Natural killer cell (primary cell): Measurements from ENCODE around the gene BCL2L14. TPM values are rescaled to one million over a fixed set of nuclear protein-coding genes. Genes with fewer than 3 reads are reported as not detected.

Experiments used
- ATAC-seq, 3 donors: fragments of 150-1000 bp in 2 of 3; fragments of 200-7000 bp in 1 of 3; cut with Tn5 transposase; 1 replicate in 1 of 3; 2 replicates in 2 of 3; pipeline ENCODE4 v1.10.0; 2021; ENCODE audit warnings: mild to moderate bottlenecking in 2 of 3, moderate library complexity in 2 of 3
- DNase-seq, 2 donors: peaks; one replicate each; pipeline versions ENCODE4 v3.0.0 to v3.0.0-alpha.2; 2013 to 2021; ENCODE audit warnings: mixed read lengths in 1 of 2
- H3K27ac ChIP-seq: one replicate; pipeline ENCODE4 v1.5.1; 2013; ENCODE audit warnings: mild to moderate bottlenecking, low read length
- H3K27me3 ChIP-seq: one replicate; pipeline ENCODE4 v1.6.1; 2013; ENCODE audit warnings: low read length; ENCODE audit not compliant: control insufficient read depth, insufficient read depth
- H3K36me3 ChIP-seq: one replicate; pipeline ENCODE4 v1.6.1; 2013; ENCODE audit warnings: low read length; ENCODE audit not compliant: control insufficient read depth, insufficient read depth
- H3K4me1 ChIP-seq: one replicate; pipeline ENCODE4 v1.6.1; 2013; ENCODE audit warnings: low read length; ENCODE audit not compliant: control insufficient read depth, insufficient read depth
- H3K4me3 ChIP-seq: one replicate; pipeline ENCODE4 v1.5.1; 2013; ENCODE audit warnings: low read length
- H3K9me3 ChIP-seq: one replicate; pipeline ENCODE4 v1.6.1; 2013; ENCODE audit warnings: low read length; ENCODE audit not compliant: control insufficient read depth, insufficient read depth
- H3K27ac Mint-ChIP-seq, 2 donors: one replicate each; pipeline ENCODE4 v1.8.0; 2022; ENCODE audit warnings: mild to moderate bottlenecking in 2 of 2, mixed read lengths in 2 of 2, moderate library complexity in 1 of 2
- H3K27me3 Mint-ChIP-seq, 2 donors: one replicate each; pipeline ENCODE4 v1.8.0; 2022; ENCODE audit warnings: low read depth in 2 of 2, mixed read lengths in 2 of 2
- H3K36me3 Mint-ChIP-seq: one replicate; pipeline ENCODE4 v1.8.0; 2022; ENCODE audit warnings: mixed read lengths
- H3K4me1 Mint-ChIP-seq, 2 donors: one replicate each; pipeline ENCODE4 v1.8.0; 2022; ENCODE audit warnings: mixed read lengths in 2 of 2
- H3K4me3 Mint-ChIP-seq: one replicate; pipeline ENCODE4 v1.8.0; 2022; ENCODE audit warnings: mild to moderate bottlenecking, moderate library complexity, mixed read lengths
- H3K9me3 Mint-ChIP-seq, 2 donors: one replicate each; pipeline ENCODE4 v1.8.0; 2022; ENCODE audit warnings: mixed read lengths in 2 of 2
- WGBS: methylation state at CpG from one replicate; pipeline ENCODE4 v1.1.7; 2013; ENCODE audit warnings: missing lambda C conversion rate; ENCODE audit not compliant: insufficient coverage; 5-methylcytosine and 5-hydroxymethylcytosine counted together
- intact Hi-C: fragments of 100-400 bp; cut with micrococcal nuclease; formaldehyde crosslinking; loops from one replicate; pipeline ENCODE4 v1.14.2; 2022
- total RNA-seq, 4 donors: library from RNA; stranded (reverse); fragments of 120-200 nt in 1 of 4; gene quantifications; one replicate each; pipeline versions ENCODE4 v1.2.3 to v1.2.4, GENCODE V29; 2013 to 2022
- TF ChIP-seq, protein P1 (sequence below): fragments of 200-600 bp; IDR thresholded peaks from one replicate; pipeline ENCODE4 v1.8.0; 2022; ENCODE audit warnings: antibody characterized with exemption

BCL2L14 gene
- total RNA-seq, 3 donors from 2014 or later (not counting 1 experiment from before 2014, with no cell fraction given), result 0.49 TPM; not detected in 2

DNA sequence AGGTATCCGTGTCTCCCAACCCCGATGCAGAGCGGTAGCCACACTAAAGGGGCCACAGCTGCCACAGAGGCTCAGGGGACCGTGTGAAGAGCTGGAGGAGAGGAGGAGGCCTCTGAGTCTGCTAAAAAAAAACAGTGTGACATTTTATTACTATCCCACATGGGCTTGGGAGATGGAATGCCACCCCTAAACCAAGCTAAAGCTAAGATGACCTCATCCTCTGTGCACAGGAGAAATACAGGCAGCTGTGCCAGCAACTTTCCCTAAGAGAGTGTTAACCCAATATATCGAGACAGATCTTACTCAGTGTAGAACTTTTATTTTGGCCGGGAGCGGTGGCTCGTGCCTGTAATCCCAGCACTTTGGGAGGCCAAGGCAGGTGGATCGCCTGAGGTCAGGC, 18.0 kb downstream of the BCL2L14 start:
- Histone ChIP-seq H3K9me3 (no peaks in the 10 kb centered on the region), H3K36me3 (no peaks in the 10 kb centered on the region), H3K27ac (no peak overlapping the region), H3K4me3 (no peak overlapping the region), H3K4me1 (no peaks in the 10 kb centered on the region), H3K27me3 (no peaks in the 10 kb centered on the region)
- no peak overlapping the region for H3K27ac Mint-ChIP-seq
- no peak overlapping the region for H3K4me3 Mint-ChIP-seq
- peaks cover 17 to 34% of the 10 kb centered on the region in 2 donors for H3K27me3 Mint-ChIP-seq
- ATAC-seq, result no peak
- H3K4me1 Mint-ChIP-seq, result no peaks in the 10 kb centered on the region
- 93% methylated on average over 8 of the region's 9 CpGs for WGBS
- TF ChIP-seq, protein P1, sequence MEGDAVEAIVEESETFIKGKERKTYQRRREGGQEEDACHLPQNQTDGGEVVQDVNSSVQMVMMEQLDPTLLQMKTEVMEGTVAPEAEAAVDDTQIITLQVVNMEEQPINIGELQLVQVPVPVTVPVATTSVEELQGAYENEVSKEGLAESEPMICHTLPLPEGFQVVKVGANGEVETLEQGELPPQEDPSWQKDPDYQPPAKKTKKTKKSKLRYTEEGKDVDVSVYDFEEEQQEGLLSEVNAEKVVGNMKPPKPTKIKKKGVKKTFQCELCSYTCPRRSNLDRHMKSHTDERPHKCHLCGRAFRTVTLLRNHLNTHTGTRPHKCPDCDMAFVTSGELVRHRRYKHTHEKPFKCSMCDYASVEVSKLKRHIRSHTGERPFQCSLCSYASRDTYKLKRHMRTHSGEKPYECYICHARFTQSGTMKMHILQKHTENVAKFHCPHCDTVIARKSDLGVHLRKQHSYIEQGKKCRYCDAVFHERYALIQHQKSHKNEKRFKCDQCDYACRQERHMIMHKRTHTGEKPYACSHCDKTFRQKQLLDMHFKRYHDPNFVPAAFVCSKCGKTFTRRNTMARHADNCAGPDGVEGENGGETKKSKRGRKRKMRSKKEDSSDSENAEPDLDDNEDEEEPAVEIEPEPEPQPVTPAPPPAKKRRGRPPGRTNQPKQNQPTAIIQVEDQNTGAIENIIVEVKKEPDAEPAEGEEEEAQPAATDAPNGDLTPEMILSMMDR, result no peak
- H3K36me3 Mint-ChIP-seq, result no peaks in the 10 kb centered on the region
- H3K9me3 Mint-ChIP-seq, result no peaks in the 10 kb centered on the region
- no peak for DNase-seq
- intact Hi-C loops, result loop anchor here (10.0 kb wide), 1 partner anchor 246 kb away; no protein-coding TSS in a partner anchor

DNA sequence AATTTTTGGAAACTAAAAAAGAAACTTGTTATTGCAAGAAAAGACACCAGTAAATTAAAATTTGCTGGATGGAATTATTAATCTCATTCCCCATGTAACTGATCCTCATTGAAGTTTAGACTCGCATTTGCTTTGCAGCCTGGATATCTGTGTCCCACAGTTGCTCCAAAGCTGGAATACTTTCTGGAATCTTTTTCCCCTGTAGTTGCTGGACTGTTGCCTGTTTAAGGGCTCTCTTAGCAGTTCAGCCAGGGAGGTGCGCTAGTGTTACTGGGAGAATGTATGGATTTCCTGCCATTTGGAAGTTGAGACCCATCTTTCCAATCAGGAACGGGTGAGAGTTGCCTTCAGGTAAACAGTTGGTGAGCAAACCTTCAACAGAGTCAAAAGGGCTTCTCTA, 20.3 kb downstream of the BCL2L14 start:
- intact Hi-C loops, result no loop called here
- Mint-ChIP-seq H3K4me3 (no peak overlapping the region), H3K4me1 (no peaks in the 10 kb centered on the region), H3K9me3 (no peaks in the 10 kb centered on the region), H3K36me3 (no peaks in the 10 kb centered on the region), H3K27me3 (peaks cover 17 to 50% of the 10 kb centered on the region in 2 donors), H3K27ac (no peak overlapping the region)
- H3K27ac ChIP-seq, result no peak overlapping the region
- H3K4me3 ChIP-seq, result no peak overlapping the region
- H3K36me3 ChIP-seq, result no peaks in the 10 kb centered on the region
- H3K4me1 ChIP-seq, result no peaks in the 10 kb centered on the region
- ATAC-seq, result no peak
- no peak for DNase-seq
- TF ChIP-seq, protein P1, result no peak
- no peaks in the 10 kb centered on the region for H3K27me3 ChIP-seq
- no peaks in the 10 kb centered on the region for H3K9me3 ChIP-seq
- WGBS, result 85% methylated on average over 3 of the region's 3 CpGs

DNA sequence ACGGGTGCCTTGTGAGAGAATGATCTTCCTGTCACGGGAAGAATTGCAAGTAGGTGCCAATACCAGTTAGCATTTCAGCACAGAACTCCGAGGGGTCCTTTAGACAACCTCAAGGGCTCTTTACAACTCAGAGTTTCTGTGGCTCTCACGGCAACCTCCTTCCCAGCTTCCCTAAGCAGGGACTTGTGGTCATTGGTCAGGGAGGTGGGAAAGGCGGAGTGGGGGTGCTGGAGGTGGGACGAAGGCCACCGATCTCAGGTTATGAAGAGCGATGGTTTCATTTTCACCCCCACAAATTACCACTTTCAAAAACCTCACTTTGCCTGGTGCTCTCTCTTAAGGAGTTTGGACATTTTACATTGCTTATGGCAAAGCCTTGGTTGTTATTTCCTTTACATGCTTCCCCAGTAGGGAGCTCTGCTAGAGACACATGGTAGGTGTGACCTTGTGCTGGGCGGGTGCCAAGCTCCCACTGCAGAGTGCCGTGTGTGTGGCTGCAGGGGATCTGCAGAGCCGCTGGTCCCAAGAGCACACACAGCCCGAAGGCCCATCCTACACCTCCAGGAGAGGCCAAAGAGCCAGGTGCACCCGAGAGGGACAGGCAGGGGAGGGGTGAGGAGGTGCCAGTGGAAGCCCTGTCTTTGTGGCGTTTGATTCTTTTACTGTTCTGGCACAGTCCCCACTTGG, 21.4 kb downstream of the BCL2L14 start:
- Histone ChIP-seq H3K27me3 (no peaks in the 10 kb centered on the region), H3K9me3 (no peaks in the 10 kb centered on the region), H3K4me3 (no peak overlapping the region), H3K27ac (no peak overlapping the region), H3K36me3 (no peaks in the 10 kb centered on the region), H3K4me1 (no peaks in the 10 kb centered on the region)
- Mint-ChIP-seq H3K27ac (no peak overlapping the region), H3K27me3 (peaks cover 18 to 44% of the 10 kb centered on the region in 2 donors), H3K36me3 (no peaks in the 10 kb centered on the region), H3K4me3 (no peak overlapping the region), H3K9me3 (no peaks in the 10 kb centered on the region), H3K4me1 (no peaks in the 10 kb centered on the region)
- no peak for DNase-seq
- 86% methylated on average over 12 of the region's 14 CpGs for WGBS
- TF ChIP-seq, protein P1, result no peak
- intact Hi-C loops, result no loop called here
- ATAC-seq, result no peak

GRCh38 chr12:12094481-12094880, 23.7 kb downstream of the BCL2L14 start:
- intact Hi-C loops, result no loop called here
- TF ChIP-seq, protein P1, result no peak
- Histone ChIP-seq H3K36me3 (no peaks in the 10 kb centered on the region), H3K27me3 (no peaks in the 10 kb centered on the region), H3K27ac (no peak overlapping the region), H3K4me1 (no peaks in the 10 kb centered on the region), H3K9me3 (no peaks in the 10 kb centered on the region), H3K4me3 (no peak overlapping the region)
- DNase-seq, result no peak
- WGBS, result 93% methylated on average over 4 of the region's 4 CpGs
- no peaks in the 10 kb centered on the region for H3K36me3 Mint-ChIP-seq
- no peak overlapping the region for H3K4me3 Mint-ChIP-seq
- H3K9me3 Mint-ChIP-seq, result no peaks in the 10 kb centered on the region
- H3K27me3 Mint-ChIP-seq, result peaks cover 14 to 44% of the 10 kb centered on the region in 2 donors
- ATAC-seq, result no peak
- no peaks in the 10 kb centered on the region for H3K4me1 Mint-ChIP-seq
- H3K27ac Mint-ChIP-seq, result no peak overlapping the region
